T-helper 2 cell treated with Interferon-gamma antibody and Interleukin-4, amounts not matched to agents 5 μg/mL and 100 μg/mL, for 36 hours (primary cell): Measurements from ENCODE around the gene TXN.
"Not testable (repeated sequence)": the region's sequence is repeated elsewhere in the genome, so short reads cannot be mapped to it uniquely, and the experiment has no call there.

Experiments
- DNase-seq: peaks from one replicate; pipeline ENCODE4 v3.0.0; 2021; ENCODE audit warnings: low spot score
- H3K27ac Mint-ChIP-seq: one replicate; pipeline ENCODE4 v1.8.0; 2021; ENCODE audit warnings: mild to moderate bottlenecking, mixed read lengths
- H3K27me3 Mint-ChIP-seq: one replicate; pipeline ENCODE4 v1.8.0; 2021; ENCODE audit warnings: low read depth, mixed read lengths
- H3K36me3 Mint-ChIP-seq: one replicate; pipeline ENCODE4 v1.8.0; 2021; ENCODE audit warnings: low read depth, mixed read lengths
- H3K4me1 Mint-ChIP-seq: one replicate; pipeline ENCODE4 v1.8.0; 2021; ENCODE audit warnings: low read depth, mixed read lengths
- H3K4me3 Mint-ChIP-seq: one replicate; pipeline ENCODE4 v1.8.0; 2022; ENCODE audit warnings: mild to moderate bottlenecking, moderate library complexity, mixed read lengths
- H3K9me3 Mint-ChIP-seq: one replicate; pipeline ENCODE4 v1.8.0; 2021; ENCODE audit warnings: mixed read lengths

Gene TXN

DNA sequence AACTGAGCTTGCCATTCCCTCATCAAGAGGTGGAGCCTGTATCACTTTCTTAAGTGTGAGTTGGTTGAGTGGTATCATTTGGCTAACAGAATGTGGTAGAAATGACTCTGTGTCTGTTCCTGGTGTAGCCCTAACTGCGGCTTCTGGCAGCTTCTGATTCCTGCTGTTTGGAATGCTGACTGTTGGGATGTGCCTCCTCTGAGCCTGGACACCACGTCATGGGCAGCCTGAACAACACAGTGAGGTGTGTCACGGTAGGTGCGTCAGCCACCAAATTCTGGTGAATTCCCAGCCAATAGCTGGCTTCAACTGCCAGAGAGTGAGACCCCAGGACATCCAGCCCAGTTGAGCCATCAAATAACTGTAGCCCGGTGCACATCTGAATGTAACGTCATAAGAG lies 42.2 kb downstream of the TXN start:
- Mint-ChIP-seq H3K9me3 (no peaks in the 10 kb centered on the region), H3K4me1 (peaks cover 6% of the 10 kb centered on the region), H3K4me3 (no peak overlapping the region), H3K27me3 (peaks cover 33% of the 10 kb centered on the region), H3K36me3 (no peaks in the 10 kb centered on the region), H3K27ac (no peak overlapping the region)
- DNase-seq = no peak

DNA sequence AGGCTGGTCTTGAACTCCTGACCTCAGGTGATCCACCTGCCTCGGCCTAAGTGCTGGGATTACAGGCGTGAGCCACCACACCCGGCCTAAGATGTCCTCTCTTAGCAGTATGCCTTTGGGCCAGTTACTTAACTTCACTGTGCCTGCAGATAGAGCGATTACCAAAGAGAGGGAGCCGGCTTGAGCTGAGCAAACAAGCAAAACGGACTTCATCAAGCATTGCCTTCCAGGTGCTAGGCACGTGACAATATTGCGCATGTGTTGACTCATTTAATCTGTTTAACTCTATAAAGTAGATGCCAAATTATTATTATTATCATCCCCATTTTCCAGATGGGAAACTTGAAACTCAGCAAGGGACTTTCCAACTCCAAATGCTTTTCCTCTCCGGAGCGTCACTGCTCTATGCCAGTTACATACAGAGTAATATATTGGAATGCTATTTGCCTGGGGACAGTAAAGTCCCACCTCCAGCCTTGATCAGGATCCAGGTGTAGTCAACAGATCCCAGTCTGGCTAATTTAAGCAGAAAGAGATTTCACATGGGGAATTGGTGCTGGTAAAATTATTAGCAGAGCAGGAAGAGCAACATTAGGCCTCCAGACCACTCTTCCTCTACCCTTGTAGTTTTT lies 42.8 kb downstream of the TXN start:
- Mint-ChIP-seq H3K9me3 (no peaks in the 10 kb centered on the region), H3K4me1 (peaks cover 6% of the 10 kb centered on the region), H3K36me3 (no peaks in the 10 kb centered on the region), H3K27me3 (peaks cover 32% of the 10 kb centered on the region), H3K27ac (no peak overlapping the region), H3K4me3 (no peak overlapping the region)
- DNase-seq = no peak

DNA sequence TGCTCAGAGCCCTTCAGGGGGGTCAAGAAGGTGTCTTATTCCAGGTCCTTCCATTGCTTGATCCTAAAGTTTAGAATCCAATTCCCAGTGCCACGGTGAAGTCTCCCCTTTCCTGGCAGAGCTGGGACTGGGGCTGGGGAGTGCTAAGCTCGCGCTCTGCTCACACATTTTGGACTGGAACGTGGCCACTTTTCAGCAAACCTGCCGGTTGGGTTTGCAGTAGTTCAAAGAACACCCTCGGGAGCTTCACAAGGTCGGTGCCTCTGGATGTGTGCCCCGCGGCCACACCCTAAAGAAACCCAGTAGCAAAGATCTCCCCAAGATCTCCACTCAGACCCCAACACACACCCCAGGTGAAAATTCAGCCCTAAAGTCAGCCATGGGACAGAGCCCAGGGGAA lies 48.3 kb downstream of the TXN start, which contains the start of gene C9orf152:
C9orf152 (minus strand) TSS at position 129 of the 400 bp plus-strand sequence. CDS start 580 bp downstream, outside the sequence.
- no peaks in the 10 kb centered on the region for H3K36me3 Mint-ChIP-seq
- H3K27ac Mint-ChIP-seq = no peak within 1 kb of the TSS
- no peaks in the 10 kb centered on the region for H3K4me1 Mint-ChIP-seq
- DNase-seq = no peak
- no peak within 1 kb of the TSS for H3K4me3 Mint-ChIP-seq
- H3K27me3 Mint-ChIP-seq = peaks cover 34% of the 10 kb centered on the region
- H3K9me3 Mint-ChIP-seq = no peaks in the 10 kb centered on the region

DNA sequence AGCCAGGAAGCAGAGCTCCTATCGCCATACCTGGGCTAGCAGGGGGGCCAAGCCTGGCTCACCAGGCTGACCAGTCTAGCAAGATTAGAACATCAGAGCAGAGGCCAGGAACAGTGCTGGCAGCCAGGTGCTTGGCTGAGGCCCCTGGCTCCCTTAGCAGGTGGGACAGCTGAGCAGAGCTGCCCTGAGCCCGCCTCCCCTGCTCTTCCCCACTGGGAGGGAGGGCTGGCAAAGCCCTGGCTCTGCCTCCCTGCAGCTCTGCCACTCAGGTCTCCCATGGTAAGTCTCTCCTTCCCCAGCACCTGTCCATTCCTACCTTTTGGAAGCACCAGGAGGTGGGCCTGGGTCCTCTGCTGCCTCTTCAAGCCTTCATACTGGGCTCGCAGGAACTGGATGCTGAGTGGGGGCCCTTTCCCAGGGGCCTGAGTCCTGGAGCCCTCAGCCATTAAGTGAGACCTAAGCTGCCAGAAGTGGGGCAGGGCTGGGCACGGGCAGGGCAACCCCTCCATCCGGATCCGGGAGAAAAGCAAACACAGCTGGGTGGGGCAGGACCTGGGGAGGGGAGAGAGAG lies 49.2 kb downstream of the TXN start:
- Mint-ChIP-seq H3K9me3 (no peaks in the 10 kb centered on the region), H3K36me3 (no peaks in the 10 kb centered on the region), H3K27me3 (peaks cover 31% of the 10 kb centered on the region), H3K4me3 (no peak overlapping the region), H3K27ac (no peak overlapping the region), H3K4me1 (no peaks in the 10 kb centered on the region)
- no peak for DNase-seq

DNA sequence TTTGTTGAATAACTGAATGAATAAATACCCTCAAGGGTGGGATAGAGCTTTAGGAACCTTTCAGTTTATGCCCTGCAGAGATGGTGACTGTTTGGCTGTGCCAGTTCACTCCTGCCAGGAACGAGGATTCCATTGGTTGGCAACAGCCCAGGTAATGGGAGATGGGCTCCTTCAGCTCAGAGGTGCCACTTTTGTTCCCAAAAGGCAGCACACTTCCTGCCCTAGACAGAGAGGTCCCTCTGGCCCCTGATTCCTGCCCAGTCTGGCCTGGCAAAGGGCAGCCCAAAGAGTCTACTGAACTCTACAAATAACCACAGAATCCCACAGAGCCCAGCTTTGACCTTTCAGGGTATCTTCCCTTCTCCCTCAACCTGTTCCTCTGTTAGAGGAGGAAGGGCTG lies 49.9 kb downstream of the TXN start:
- no peak overlapping the region for H3K27ac Mint-ChIP-seq
- H3K36me3 Mint-ChIP-seq = no peaks in the 10 kb centered on the region
- H3K27me3 Mint-ChIP-seq = peaks cover 36% of the 10 kb centered on the region
- H3K9me3 Mint-ChIP-seq = no peaks in the 10 kb centered on the region
- H3K4me1 Mint-ChIP-seq = no peaks in the 10 kb centered on the region
- no peak for DNase-seq
- no peak overlapping the region for H3K4me3 Mint-ChIP-seq

DNA sequence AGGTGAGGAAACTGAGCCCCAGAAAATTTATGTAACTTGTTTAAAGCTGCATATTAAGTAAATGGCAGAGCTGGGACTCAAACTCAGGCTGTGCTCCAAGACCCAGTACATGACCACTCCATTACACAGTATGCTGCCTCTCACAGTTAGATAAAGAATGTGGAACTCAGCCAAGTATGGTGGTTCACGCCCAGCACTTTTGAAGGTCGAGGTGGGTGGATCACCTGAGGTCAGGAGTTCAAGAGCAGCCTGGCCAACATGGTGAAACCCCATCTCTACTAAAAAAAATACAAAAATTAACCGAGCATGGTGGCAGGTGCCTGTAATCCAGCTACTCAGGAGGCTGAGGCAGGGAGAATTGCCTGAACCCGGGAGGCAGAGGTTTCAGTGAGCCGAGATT lies 50.7 kb downstream of the TXN start:
- not testable (repeated sequence) for H3K9me3 Mint-ChIP-seq, DNase-seq, H3K4me1 Mint-ChIP-seq, H3K36me3 Mint-ChIP-seq, H3K27ac Mint-ChIP-seq, H3K4me3 Mint-ChIP-seq
- peaks cover 35% of the 10 kb centered on the region for H3K27me3 Mint-ChIP-seq

DNA sequence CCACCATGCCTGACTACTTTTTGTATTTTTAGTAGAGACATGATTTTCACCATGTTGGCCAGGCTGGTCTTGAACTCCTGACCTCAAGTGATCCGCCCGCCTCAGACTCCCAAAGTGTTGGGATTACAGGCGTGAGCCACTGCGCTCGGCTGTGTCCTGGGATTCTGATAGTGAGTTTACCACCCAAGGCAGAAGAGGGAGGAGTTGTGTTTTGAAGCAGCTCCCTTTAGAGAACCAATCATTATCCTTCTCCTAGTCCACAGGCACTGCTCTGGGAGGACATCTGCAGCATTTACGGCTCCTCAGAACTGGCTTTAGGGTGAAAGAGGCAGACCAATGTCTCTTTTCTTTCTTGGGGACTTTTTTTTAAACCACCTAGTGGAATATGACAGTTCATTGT lies 54.1 kb downstream of the TXN start:
- no peak for DNase-seq
- Mint-ChIP-seq H3K9me3 (no peaks in the 10 kb centered on the region), H3K36me3 (no peaks in the 10 kb centered on the region), H3K4me3 (no peak overlapping the region), H3K4me1 (no peaks in the 10 kb centered on the region), H3K27me3 (peaks cover 29% of the 10 kb centered on the region), H3K27ac (no peak overlapping the region)

DNA sequence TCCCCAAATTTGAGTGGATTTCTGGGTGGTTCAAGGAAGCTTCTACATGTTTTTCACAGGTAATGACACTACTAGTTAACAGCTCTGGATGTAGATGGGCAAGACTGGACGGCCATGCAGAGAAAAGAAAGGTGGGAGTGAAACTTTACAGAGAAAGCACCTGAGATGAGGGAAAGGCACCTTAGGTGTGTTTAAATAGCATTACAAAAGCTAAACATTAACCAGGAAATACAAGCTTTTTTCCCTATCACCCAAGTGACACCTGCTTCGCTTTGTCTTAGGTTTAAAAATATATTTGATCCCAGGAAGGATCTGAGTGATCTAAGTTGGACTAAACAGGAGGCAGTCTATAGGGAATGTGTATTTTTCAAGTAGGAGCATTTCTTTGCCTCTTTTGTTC lies 56.7 kb downstream of the TXN start:
- no peaks in the 10 kb centered on the region for H3K4me1 Mint-ChIP-seq
- H3K36me3 Mint-ChIP-seq = no peaks in the 10 kb centered on the region
- no peak overlapping the region for H3K4me3 Mint-ChIP-seq
- H3K9me3 Mint-ChIP-seq = no peaks in the 10 kb centered on the region
- H3K27ac Mint-ChIP-seq = no peak overlapping the region
- no peak for DNase-seq
- H3K27me3 Mint-ChIP-seq = peaks cover 23% of the 10 kb centered on the region

DNA sequence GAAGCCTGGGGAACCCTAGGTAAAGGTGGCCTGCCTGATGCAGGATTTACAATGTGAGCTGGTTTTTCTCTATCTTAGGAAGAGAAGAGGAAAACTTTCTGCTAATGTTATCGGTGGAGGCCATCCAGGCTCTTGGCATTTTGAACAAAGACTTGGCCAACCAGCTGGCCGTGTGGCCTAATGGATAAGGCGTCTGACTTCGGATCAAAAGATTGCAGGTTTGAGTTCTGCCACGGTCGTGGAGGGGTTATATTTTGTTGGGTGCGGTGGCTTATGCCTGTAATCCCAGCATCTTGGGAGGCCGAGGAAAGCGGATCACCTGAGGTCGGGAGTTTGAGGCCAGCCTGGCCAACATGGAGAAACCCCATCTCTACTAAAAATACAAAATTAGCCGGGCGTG lies 58.0 kb downstream of the TXN start:
- Mint-ChIP-seq H3K27me3 (peaks cover 14% of the 10 kb centered on the region), H3K4me1 (peaks cover 4% of the 10 kb centered on the region), H3K4me3 (no peak overlapping the region), H3K36me3 (no peaks in the 10 kb centered on the region), H3K9me3 (no peaks in the 10 kb centered on the region), H3K27ac (no peak overlapping the region)
- no peak for DNase-seq

DNA sequence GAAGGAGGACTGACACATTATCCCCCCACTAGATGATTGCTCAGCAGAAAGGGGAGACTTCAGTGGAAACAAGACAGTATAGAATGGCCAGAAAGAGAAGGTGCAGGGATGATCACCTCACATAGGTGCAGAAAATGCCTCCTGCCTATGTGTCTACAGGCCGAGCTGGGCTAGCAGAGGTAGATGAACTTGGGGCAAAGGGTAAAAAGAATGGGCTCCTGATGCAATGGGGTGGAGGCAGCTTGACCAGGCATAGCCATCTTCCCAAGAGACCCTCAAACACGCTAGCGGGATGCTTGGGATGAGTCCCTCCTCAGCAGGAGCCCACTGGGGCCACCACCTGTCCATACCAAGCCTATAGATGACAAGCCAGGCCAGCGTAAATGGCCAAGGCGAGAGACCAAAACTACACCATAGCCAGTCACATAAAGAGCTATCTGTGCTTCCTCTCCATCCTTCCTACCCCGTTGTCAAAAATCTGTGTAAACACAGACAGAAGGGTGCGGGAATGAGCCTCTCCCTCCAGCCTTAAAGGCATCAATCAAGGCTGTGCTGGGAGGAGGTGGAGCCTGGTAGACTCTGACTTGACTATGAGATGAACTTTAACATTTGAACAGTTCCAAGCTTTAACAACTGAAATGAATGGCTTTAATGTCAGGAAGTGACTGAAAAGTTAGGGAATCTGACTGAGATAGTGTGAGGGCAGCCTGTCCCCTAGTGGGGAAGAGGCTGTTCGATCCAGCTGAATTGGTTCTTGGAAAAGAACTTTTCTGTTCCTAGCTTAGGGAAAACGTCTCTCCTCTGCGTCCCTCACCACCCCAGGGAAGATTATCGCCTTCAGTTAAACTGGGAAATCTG lies 58.7 kb downstream of the TXN start:
- DNase-seq = no peak

DNA sequence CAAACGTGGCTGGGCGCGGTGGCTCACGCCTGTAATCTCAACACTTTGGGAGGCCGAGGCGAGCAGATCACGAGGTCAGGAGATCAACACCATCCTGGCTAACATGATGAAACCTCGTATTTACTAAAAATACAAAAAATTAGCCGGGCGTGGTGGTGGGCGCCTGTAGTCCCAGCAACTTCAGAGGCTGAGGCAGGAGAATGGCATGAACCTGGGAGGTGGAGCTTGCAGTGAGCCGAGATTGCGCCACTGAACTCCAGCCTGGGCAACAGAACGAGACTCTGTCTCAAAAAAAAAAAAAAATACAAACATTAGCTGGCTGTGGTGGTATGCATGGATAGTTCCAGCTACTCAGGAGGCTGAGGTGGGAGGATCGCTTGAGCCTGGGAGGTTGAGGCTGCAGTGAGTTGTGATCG lies 60.2 kb downstream of the TXN start:
- not testable (repeated sequence) for H3K9me3 Mint-ChIP-seq, DNase-seq, H3K27ac Mint-ChIP-seq, H3K36me3 Mint-ChIP-seq, H3K27me3 Mint-ChIP-seq, H3K4me3 Mint-ChIP-seq
- H3K4me1 Mint-ChIP-seq = peaks cover 12% of the 10 kb centered on the region

More for the DNA sequence above, 58.7 kb downstream of the TXN start:
- H3K27me3 Mint-ChIP-seq = peaks cover 12% of the 10 kb centered on the region
- H3K4me3 Mint-ChIP-seq = no peak overlapping the region
- no peaks in the 10 kb centered on the region for H3K36me3 Mint-ChIP-seq
- H3K9me3 Mint-ChIP-seq = no peaks in the 10 kb centered on the region
- no peak overlapping the region for H3K27ac Mint-ChIP-seq
- peaks cover 10% of the 10 kb centered on the region for H3K4me1 Mint-ChIP-seq
